ENCODE measurements around the gene MINDY4.

Gene MINDY4

GRCh38 chr7:30923009-30923773 is 152.0 kb downstream of the MINDY4 start:
- DNase-seq (ENCODE audit: insufficient read length, low spot score) (no peak), FAIRE-seq (no peak)
- TF ChIP-seq POLR2A (IDR thresholded peaks at IDR 0.05; ENCODE audit: low read depth, low read length): no peak
- no peak for TF ChIP-seq POU2F2 (IDR thresholded peaks at IDR 0.05; ENCODE audit: low read depth, low read length)
- no peak for TF ChIP-seq SPI1 (IDR thresholded peaks at IDR 0.05; ENCODE audit: low read depth, low read length)
- TF ChIP-seq TAF1 (IDR thresholded peaks at IDR 0.05; ENCODE audit: low read depth, low read length): no peak
- no peak for TF ChIP-seq POLR2AphosphoS5 (IDR thresholded peaks at IDR 0.05; ENCODE audit: low read depth, low read length)
- TF ChIP-seq PAX5 (IDR thresholded peaks at IDR 0.05; ENCODE audit: insufficient read depth, low read length, severe bottlenecking): no peak

- TF ChIP-seq POU2F2 (IDR thresholded peaks at IDR 0.05; ENCODE audit: low read depth, low read length): no peak
- no peak for TF ChIP-seq TAF1 (IDR thresholded peaks at IDR 0.05; ENCODE audit: low read depth, low read length)
- no peak for TF ChIP-seq PAX5 (IDR thresholded peaks at IDR 0.05; ENCODE audit: insufficient read depth, low read length, severe bottlenecking)
- no peak for TF ChIP-seq POLR2AphosphoS5 (IDR thresholded peaks at IDR 0.05; ENCODE audit: low read depth, low read length)
- TF ChIP-seq POLR2A (IDR thresholded peaks at IDR 0.05; ENCODE audit: low read depth, low read length): no peak
- TF ChIP-seq SPI1 (IDR thresholded peaks at IDR 0.05; ENCODE audit: low read depth, low read length): no peak
- DNase-seq (ENCODE audit: insufficient read length, low spot score) (peak; percentile 5), FAIRE-seq (no peak)
Measured at GRCh38 chr7:30923774-30924413, 152.7 kb downstream of the MINDY4 start.

GRCh38 chr7:30924624-30925023 is 153.4 kb downstream of the MINDY4 start:
- DNase-seq (ENCODE audit: insufficient read length, low spot score) (peak; percentile 1), FAIRE-seq (no peak)
- no peak for TF ChIP-seq POU2F2 (IDR thresholded peaks at IDR 0.05; ENCODE audit: low read depth, low read length)
- no peak for TF ChIP-seq TAF1 (IDR thresholded peaks at IDR 0.05; ENCODE audit: low read depth, low read length)
- no peak for TF ChIP-seq POLR2A (IDR thresholded peaks at IDR 0.05; ENCODE audit: low read depth, low read length)
- TF ChIP-seq SPI1 (IDR thresholded peaks at IDR 0.05; ENCODE audit: low read depth, low read length): no peak
- TF ChIP-seq PAX5 (IDR thresholded peaks at IDR 0.05; ENCODE audit: insufficient read depth, low read length, severe bottlenecking): no peak
- no peak for TF ChIP-seq POLR2AphosphoS5 (IDR thresholded peaks at IDR 0.05; ENCODE audit: low read depth, low read length)

GRCh38 chr7:30925117-30925516 is 153.9 kb downstream of the MINDY4 start:
- TF ChIP-seq POU2F2 (IDR thresholded peaks at IDR 0.05; ENCODE audit: low read depth, low read length) (no peak), SPI1 (IDR thresholded peaks at IDR 0.05; ENCODE audit: low read depth, low read length) (no peak), TAF1 (IDR thresholded peaks at IDR 0.05; ENCODE audit: low read depth, low read length) (no peak), POLR2AphosphoS5 (IDR thresholded peaks at IDR 0.05; ENCODE audit: low read depth, low read length) (no peak), POLR2A (IDR thresholded peaks at IDR 0.05; ENCODE audit: low read depth, low read length) (no peak), PAX5 (IDR thresholded peaks at IDR 0.05; ENCODE audit: insufficient read depth, low read length, severe bottlenecking) (no peak)
- FAIRE-seq (no peak), DNase-seq (ENCODE audit: insufficient read length, low spot score) (no peak)

- TF ChIP-seq PAX5 (IDR thresholded peaks at IDR 0.05; ENCODE audit: insufficient read depth, low read length, severe bottlenecking) (no peak), SPI1 (IDR thresholded peaks at IDR 0.05; ENCODE audit: low read depth, low read length) (no peak), POLR2AphosphoS5 (IDR thresholded peaks at IDR 0.05; ENCODE audit: low read depth, low read length) (no peak), POU2F2 (IDR thresholded peaks at IDR 0.05; ENCODE audit: low read depth, low read length) (no peak)
- FAIRE-seq (no peak), DNase-seq (ENCODE audit: insufficient read length, low spot score) (no peak)
Measured at GRCh38 chr7:30925913-30926312, 154.7 kb downstream of the MINDY4 start.

- DNase-seq (ENCODE audit: insufficient read length, low spot score) (peak; percentile 1), FAIRE-seq (no peak)
- TF ChIP-seq PAX5 (IDR thresholded peaks at IDR 0.05; ENCODE audit: insufficient read depth, low read length, severe bottlenecking) (no peak), POLR2AphosphoS5 (IDR thresholded peaks at IDR 0.05; ENCODE audit: low read depth, low read length) (no peak), POLR2A (IDR thresholded peaks at IDR 0.05; ENCODE audit: low read depth, low read length) (no peak), TAF1 (IDR thresholded peaks at IDR 0.05; ENCODE audit: low read depth, low read length) (no peak), POU2F2 (IDR thresholded peaks at IDR 0.05; ENCODE audit: low read depth, low read length) (no peak), SPI1 (IDR thresholded peaks at IDR 0.05; ENCODE audit: low read depth, low read length) (no peak)
Measured at GRCh38 chr7:30926313-30926712, 155.1 kb downstream of the MINDY4 start.

- FAIRE-seq (no peak), DNase-seq (ENCODE audit: insufficient read length, low spot score) (no peak)
- no peak for TF ChIP-seq PAX5 (IDR thresholded peaks at IDR 0.05; ENCODE audit: insufficient read depth, low read length, severe bottlenecking)
- TF ChIP-seq TAF1 (IDR thresholded peaks at IDR 0.05; ENCODE audit: low read depth, low read length): no peak
- no peak for TF ChIP-seq POLR2AphosphoS5 (IDR thresholded peaks at IDR 0.05; ENCODE audit: low read depth, low read length)
- no peak for TF ChIP-seq POU2F2 (IDR thresholded peaks at IDR 0.05; ENCODE audit: low read depth, low read length)
- no peak for TF ChIP-seq SPI1 (IDR thresholded peaks at IDR 0.05; ENCODE audit: low read depth, low read length)
- no peak for TF ChIP-seq POLR2A (IDR thresholded peaks at IDR 0.05; ENCODE audit: low read depth, low read length)
Measured at GRCh38 chr7:30927040-30927439, 155.8 kb downstream of the MINDY4 start.

GRCh38 chr7:30927559-30927958 is 156.3 kb downstream of the MINDY4 start:
- no peak for FAIRE-seq
- TF ChIP-seq POLR2A (IDR thresholded peaks at IDR 0.05; ENCODE audit: low read depth, low read length) (no peak), TAF1 (IDR thresholded peaks at IDR 0.05; ENCODE audit: low read depth, low read length) (no peak)
- DNase-seq (ENCODE audit: insufficient read length, low spot score): no peak

- DNase-seq (ENCODE audit: insufficient read length, low spot score): no peak
- no peak for TF ChIP-seq PAX5 (IDR thresholded peaks at IDR 0.05; ENCODE audit: insufficient read depth, low read length, severe bottlenecking)
- TF ChIP-seq POU2F2 (IDR thresholded peaks at IDR 0.05; ENCODE audit: low read depth, low read length): no peak
- FAIRE-seq: no peak
Measured at GRCh38 chr7:30928254-30928872, 157.1 kb downstream of the MINDY4 start.

Measured in GM12891 (cell line).